Fibroblast of skin of abdomen (primary cell): ENCODE measurements around the gene TTLL3.
A peak's percentile ranks its signal among the peaks of the same experiment; 100 is the strongest.

Experiments
- DNase-seq: peaks from one replicate; pipeline ENCODE4 v3.0.0-alpha.2; 2013

TTLL3 gene

DNA sequence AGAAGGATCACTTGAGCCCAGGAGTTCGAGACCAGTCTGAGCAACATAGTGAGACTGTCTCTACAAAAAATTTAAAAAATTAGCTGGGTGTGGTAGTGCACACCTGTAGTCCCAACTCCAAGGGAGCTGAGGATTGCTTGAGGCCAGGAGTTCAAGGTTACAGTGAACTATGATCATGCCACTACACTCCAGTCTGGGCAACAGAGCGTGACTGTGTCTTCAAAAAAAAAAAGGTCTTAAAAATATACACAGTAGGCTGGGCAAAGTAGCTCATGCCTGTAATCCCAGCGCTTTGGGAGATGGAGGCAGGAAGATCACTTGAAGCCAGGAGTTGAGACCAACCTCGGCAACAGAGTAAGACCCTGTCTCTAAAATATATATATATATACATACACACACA is 29.2 kb upstream of the TTLL3 start:
- no peak for DNase-seq

DNA sequence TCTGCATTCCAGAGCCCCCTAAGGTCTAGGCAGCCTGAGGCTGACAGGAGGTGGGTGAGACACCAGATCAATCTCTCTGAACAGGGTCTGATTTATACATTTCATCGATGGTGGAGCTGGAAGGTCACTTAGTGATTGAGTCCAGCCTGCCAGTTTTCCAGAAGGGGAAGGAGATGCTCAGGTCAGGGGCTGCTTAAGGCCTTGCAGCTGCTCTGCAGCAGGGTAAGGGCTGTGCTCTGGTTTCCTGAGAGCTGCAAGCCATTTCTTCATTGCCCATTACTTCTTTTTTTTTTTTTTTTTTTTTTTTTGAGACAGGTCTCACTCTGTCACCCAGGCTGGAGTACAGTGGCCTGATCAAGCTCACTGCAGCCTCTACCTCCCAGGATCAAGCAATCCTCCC is 28.5 kb upstream of the TTLL3 start:
- DNase-seq, result no peak

DNA sequence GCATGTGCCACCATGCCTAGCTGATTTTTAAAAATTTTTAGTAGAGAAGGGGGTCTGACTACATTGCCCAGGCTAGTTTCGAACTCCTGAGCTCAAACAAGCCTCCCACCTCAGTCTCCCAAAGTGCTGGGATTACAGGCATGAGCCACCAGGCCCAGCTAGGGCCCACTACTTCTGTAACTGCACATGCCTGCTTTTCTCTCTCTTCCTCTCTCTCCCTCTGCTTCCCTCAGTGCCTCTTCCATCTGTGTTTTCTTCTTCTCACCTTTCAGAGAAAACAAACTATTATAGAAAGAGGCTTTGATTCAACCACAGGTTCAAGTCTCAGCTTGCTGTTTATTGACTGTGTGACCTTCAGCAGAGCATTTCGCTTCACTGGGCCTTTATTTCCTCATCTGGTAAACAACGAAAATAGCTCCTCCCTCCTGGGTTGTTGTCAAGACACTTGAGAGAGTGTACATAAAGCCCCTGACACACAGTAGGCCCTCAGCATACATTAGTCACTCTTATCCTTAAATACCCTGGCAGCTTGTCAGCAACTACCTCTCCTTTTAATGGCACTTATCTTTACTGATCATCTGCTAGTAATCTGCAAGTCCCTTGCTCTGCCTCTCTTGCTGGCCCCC is 28.0 kb upstream of the TTLL3 start:
- no peak for DNase-seq

DNA sequence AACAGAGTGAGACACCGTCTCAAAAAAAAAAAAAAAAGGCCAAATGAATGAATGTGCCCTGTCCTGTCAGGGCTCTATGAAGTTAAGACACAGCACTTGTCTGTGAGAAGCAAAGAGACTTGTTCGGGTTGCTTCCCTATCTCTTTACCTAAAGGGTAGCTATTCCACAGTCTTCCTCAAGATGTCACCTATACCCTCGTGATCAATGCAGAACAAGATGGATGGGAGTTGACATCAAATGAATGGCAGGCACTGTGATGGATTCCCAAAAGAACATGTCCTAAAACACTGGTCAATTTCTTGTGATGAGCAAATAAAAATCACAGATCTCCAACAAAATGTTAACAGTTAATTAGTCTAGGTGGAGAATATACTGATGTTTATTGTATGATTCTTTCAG is 27.3 kb upstream of the TTLL3 start:
- DNase-seq, result no peak

DNA sequence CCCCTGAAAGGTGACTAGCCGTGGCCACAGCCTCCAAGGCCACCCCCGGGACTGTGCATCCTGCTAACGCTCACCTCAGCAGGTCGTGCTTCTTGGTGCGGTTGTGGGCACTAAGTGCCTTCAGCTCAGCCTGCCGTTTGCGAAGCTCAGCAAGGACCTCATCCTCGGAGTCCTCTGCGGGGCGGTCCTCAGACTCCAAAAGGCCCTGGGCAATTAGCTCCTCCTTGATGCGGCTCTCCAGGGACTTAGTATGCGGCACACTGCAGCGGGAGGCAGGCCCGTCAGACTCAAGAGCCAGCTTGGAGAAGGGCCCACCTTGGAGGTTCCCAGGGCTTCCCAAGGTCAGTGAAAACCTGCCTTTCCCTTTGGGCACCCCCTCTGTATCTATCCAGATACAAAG is 26.1 kb upstream of the TTLL3 start:
- no peak for DNase-seq

DNA sequence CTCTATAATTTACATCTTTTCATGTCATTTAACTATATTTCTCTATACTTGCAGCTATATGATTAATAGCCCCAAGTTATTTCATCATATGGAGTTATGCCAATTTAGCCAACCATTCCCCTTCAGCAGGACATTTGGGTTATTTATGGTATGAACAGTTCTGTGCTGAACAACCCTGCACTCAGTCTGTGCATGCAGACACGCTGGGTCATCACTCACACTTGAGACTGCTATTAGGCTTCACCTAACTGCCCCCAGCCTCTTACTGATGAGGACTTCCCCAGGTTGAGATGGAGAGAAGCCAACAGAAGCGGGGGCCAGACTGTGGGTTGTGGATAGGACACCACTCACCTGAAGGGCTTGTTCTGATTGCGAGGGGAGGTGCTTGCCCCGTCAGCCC is 25.1 kb upstream of the TTLL3 start:
- peak; percentile 59 for DNase-seq

DNA sequence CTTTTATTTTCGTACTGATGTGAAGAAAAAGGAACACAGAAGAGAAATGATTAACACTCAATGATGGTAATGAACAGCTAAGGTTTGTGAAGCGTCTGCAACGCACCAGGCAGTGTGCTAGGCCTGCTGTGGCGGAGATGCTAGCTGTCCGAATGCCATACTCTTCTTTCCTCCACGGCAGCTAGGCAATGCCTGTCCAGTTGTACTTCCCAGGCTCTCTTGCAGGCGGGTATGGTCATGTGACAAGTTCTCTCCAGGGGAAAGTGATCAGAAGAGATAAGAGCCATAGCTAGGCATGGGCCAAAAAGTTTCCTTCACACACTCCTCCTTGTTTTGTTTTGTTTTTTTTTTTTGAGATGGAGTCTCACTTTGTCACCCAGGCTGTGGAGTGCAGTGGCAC is 24.5 kb upstream of the TTLL3 start:
- no peak for DNase-seq

DNA sequence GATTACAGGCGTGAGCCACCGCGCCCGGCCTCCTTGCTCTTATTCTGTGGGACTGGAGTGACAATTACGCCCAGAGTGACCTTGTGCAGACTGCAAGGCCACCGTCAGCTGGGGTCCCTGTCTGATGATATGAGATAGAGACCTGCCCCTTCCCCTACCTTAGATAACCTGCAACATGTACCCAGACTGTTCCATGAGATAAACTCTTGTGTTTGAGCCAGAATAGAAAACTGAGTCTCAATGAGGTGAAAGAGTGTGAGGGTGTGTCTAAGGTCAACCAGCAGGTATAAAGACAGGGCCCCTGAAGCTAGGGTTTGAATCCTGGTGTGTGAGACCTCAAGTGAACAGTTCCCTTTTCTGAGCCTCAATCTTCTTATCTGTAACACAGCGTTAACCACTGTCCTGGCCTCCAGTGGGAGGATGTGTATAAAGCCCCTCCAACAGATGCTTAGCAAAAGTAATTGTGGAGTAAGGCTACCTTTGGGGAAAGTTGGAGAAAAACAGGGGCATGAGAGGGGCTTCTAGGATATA is 23.8 kb upstream of the TTLL3 start:
- no peak for DNase-seq

DNA sequence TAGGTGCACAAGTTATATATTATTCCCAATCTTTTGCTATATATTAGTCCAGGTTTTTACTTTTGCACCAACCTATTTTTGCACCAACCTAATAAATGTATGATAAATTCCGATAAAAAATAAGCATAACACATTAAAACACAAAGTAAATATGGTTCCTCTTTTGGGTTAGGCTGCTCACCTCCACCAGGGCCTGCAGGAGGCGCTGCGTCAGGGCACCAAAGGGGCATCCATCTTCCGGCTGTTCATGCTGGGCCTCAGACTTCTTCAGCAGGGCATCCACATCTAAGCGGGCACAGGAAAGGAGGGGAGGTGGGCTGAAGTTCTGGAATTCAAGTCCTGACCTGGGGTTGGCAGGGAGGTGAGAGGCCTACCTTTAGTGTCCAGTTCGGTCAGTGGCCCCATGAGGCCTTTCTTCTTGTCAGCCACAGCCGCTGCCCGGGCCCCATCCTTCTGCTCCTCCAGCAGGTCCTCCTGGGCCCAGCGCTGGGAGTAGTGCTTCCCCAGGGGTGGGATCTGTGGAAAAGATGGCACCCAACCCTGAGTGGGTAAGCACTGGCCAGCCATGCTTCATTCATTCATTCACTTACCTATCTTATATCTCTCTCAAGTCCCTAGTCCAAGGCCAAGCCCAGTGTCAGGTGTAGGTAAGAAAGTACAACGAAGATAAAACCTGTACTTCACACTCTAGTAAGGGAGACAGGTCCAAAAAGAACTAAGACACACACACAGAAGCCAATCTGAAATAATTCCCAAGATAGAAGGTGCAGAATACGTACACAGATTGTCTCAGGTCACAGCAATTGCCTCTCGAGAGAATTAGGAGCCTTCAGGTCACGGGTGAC is 23.0 kb upstream of the TTLL3 start:
- no peak for DNase-seq

DNA sequence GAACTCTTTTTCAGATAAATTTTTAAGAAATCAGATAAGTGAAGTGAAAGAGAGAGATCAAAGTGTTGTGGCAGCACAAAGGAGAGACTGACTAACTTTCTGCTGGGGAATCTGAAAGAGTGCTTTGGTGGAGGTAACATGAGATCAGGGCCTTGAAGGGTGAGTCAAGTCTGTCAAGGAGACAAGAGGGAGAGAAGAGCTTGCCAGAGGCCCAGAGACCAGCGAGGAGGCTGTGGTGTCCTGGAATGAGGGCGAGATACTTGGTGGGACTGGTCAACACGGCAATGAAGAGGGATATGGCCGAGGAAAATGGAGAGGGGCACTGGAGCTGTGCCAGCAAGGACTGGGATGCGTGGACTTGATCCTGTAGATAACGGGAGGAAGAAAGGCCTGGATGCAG is 22.3 kb upstream of the TTLL3 start:
- DNase-seq, result no peak

DNA sequence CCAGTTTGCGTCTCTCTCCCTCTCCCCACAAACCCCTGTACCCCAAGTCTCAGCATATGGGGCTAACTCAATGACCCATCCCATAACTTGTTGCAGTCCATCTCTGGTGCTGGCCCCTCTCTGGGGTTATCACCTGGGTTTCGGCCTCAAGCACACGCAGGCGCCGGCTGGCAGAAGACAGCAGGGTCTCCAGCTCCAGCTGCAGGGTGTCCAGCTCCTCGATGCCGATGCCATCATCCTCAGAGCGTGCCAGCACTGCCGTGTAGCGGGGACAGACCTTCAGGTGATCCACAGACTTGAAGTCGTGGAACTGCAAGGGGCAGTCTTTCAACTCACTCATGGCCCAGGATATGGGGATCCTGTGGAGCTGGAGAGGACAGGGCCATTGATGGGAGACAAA is 18.9 kb upstream of the TTLL3 start:
- no peak for DNase-seq

DNA sequence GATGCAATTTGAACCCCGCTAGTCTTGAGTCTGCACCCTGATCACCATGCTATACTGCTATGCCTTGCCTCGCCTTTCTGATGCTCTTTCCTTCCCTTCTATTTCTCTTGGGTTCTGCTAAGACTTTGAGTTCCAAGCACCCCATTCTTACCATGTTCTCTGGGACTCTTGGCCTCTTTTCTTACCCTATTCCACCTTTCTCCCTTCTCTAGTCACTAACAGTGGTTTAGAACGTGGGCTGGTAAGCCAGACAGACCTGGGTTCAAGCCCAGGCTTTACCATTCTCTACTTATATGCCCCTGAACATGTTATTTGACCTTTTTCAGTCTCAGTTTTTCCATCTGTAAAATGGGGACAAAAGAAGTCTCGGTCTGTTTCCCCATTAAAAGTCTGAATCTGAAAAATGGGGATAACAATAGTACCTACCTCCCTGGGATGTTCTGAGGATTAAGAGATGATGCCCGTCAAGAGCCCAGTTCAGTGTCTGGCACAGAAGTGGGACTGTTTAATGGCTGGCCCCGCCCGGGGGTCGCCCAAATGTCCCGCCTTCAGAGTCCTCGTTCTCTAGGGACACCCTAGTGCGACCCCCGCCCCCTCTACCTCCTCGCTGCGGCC is 18.2 kb upstream of the TTLL3 start:
- DNase-seq, result no peak

DNA sequence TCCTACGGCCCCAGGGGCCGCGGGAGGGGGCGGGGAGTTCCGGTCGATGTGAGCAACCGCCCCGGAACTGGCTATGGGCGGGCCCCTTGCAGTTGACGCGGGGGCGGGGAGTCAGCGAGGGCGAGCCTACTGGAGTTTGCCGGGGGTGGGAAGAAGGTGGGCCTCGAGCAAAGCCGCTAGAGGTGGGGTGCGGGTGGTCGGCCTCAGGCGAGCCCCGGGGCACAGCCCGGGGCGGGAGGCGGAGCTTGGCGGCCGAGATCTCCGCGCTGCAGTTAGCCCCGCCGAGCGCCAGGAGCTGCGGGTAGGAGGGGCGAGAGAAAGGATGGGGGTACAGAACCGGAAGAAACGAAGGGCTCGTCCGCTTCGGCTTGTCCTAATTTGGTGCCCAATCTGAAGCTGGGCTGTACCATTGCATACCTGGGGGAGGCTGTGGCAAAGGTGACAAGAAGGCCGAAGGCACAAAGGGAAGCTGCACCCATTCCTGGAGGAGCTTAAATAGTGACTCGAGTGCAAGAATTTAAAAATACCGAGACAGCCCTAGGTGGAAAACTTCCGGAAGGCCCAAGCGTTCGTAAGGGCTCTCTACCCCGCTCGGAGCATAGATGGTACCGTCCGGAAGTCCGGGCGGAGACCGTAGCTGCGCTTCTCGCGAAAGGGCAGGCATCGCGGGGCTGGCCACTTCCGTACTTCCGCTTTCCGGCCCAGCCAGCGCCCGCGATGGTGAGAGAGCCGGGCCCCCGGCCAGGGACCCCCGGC is 17.5 kb upstream of the TTLL3 start, which contains the start of the genes ARPC4 and TADA3:
Gene ARPC4 (plus strand): TSS at position 678 of the 756 bp plus-strand sequence. CDS start 40 bp downstream, at position 718.
Gene TADA3 (minus strand): TSS at position 69 of the 756 bp plus-strand sequence. CDS start 1,007 bp downstream, outside the sequence.
- DNase-seq, result peak; percentile 97

DNA sequence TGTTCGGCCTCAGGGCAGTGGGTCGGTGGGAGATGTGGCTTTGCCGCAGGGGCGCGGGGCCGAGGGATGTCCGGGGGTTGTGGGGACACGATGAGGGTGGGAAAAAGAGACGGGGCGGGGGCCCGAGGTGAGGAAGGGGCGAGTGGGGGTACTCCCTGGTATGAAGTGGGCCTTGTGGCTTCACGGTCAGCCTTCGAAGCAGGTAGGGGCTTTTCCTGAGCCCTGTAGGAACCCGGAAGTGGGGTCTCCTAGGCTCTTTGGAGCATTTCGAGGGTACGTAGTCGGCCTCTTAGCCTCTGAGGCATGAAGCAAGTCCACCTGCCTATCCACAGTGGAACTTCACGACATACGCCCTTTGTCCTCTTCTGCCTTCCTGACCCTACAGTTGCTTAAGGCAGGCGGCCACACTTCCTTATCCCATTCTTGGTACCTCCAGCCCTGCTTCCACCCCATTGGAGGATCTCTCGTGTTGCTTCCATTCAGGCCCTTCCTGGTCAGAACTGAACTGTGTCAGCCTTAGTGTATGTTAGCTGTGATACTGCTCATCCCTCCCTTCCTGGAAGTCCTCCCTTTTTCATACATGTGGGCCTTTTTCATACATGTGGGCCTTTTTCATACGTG is 16.8 kb upstream of the TTLL3 start:
- DNase-seq, result peak; percentile 36

DNA sequence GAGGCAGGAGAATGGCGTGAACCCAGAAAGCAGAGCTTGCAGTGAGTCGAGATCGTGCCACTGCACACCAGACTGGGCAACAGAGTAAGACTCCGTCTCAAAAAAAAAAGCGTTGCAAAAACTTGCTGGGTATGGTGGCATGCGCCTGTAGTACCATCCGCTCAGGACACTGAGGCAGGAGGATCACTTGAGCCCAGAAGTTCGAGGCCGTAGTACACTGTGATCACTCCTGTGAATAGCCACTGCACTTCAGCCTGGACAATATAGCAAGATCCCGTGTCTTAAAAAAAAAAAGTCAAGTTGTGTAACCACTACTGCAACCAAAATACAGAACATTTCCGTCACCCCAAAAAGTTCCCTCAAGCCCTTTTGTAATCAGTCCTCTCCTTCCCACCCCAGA is 15.7 kb upstream of the TTLL3 start:
- DNase-seq, result no peak

DNA sequence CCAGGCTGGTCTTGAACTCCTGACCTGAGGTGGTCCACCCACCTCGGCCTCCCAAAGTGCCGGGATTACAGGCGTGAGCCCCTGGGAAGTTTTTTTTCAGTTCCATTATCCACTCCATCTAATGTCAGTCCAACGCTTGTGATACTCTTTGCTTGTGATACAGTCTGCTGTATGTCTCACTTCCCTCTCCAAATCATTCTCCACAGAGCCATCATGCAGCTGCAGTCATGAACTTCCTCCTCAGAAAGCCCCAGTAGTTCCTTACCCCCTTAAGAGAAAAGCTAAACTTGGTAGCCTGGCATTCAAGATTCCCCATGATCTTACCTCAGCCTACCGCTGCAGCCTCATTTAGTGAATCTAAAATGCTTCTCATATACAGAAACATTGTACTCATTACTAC is 14.9 kb upstream of the TTLL3 start:
- DNase-seq, result no peak

DNA sequence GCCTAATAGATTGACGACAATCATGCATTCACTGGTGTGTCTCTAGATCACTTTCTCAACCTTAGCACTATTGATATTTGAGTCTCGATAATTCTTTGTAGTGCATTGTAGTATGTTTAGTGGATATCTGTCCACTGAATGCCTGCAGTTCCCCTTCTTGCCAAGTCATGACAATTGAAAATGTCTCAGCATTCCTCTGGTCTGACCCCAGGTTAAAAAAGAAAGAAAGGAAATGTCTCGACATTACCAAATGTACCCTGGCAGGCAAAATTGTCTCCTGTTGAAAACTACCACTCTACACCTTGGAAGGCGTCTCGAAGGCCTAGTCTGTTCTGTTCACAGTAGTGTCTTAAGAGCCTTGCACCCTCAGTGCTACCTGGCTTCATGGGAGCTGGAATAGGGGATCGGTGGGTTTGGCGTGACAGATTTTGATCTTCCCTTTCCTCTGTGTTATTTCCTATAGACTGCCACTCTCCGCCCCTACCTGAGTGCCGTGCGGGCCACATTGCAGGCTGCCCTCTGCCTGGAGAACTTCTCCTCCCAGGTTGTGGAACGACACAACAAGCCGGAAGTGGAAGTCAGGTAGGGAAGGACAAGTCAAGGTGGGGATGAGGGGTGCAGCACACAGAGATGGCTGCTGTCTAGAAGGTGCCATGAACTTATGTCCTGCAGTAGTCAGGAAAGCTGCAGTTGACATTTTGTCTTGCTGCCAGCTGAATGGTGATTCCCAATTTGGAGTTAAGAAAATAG is 12.7 kb upstream of the TTLL3 start:
- DNase-seq, result no peak

DNA sequence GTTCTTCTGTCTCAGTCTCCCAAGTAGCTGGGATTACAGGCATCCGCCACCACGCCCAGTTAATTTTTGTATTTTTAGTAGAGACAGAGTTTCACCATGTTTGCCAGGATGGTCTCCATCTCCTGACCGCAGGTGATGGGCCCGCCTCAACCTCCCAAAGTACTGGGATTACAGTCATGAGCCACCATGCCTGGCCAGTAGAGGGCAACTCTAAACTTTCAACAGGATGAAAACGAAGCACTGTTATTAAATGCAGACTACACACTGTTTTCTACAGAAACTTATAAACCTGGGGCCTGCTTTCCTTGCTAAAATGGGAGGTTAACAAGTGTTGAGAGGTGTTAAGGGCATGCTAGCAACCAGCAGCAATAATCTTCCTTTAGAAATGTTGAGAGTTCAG is 9.5 kb upstream of the TTLL3 start:
- no peak for DNase-seq

DNA sequence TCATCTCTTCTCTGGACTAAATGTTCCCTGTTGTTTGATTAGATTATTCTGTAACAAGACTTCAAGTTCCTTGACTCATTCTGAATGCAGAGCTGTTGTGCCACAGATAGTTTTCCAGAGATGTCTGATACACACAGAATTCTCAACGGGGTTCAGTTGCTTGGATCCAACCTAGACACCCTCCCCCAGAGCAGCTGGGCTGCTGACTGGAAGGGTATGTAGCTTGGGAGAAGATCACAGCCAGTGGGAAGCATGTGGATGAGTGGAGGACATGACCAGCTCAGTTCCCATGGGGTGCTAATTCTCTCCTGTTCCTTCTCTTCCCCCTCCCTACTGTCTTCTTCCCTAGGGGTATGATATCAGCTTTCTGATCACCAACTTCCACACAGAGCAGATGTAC is 6.6 kb upstream of the TTLL3 start:
- DNase-seq, result no peak

DNA sequence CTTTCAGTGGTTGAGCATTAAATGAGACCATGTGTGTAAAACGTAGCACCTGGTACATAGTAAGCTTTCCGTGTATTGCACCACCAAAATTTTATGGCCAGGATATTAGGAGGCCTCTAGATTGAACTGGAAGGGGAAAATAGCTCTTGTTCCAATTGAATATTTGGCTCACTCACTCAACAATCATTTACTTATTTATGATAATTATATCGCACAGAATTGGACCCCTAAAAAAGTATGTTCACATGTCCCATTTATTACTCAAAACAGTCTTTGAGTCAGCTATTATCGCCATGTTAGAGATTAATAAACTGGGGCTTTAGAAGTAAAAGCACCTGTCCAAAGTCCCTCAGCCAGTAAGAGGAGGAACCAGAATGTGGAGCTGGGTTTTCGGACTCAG is 5.1 kb upstream of the TTLL3 start:
- no peak for DNase-seq

DNA sequence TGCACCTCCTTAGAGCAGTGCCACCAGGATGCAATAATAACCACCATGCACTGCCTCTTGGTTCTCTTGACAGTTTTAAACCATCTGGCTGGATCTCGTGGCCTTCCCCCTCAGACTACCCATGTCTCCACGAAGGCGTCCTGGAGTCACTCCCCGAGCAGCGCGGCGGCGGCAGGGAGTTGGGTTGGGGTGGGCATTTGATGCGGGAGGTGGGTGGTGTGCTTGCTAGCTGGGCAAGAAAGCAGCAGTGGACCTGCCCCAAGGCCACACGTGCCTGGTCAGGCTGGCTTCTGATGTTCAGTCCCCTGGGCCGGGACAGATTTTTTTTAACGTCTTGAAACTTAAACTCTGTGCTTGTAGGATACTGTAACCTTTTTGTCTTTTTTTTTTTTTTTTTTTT is 3.9 kb upstream of the TTLL3 start:
- no peak for DNase-seq
